PFSK-1 (cell line): ENCODE measurements around the gene CDKL1.

Experiments used
- FOXP2 ChIP-seq: optimal IDR thresholded peaks from 2 replicates; pipeline ENCODE3; 2011; ENCODE audit warnings: borderline replicate concordance, control low read depth, inconsistent platforms; ENCODE audit not compliant: insufficient read depth; ENCODE audit errors: extremely low read length, extremely low read depth
- POLR2AphosphoS5 ChIP-seq: IDR thresholded peaks from 2 replicates; pipeline ENCODE4 v1.6.1; 2012; ENCODE audit warnings: low read depth, mild to moderate bottlenecking, control low read depth, low read length, moderate library complexity
- SIN3A ChIP-seq: IDR thresholded peaks from 2 replicates; pipeline ENCODE4 v1.6.1; 2012; ENCODE audit warnings: mild to moderate bottlenecking, low read length, moderate library complexity, borderline replicate concordance; ENCODE audit not compliant: insufficient read depth
- TAF1 ChIP-seq: IDR thresholded peaks from 2 replicates; pipeline ENCODE4 v1.6.1; 2012; ENCODE audit warnings: low read length, control low read depth, borderline replicate concordance; ENCODE audit not compliant: insufficient read depth

- TF ChIP-seq SIN3A = no peak
- no peak for TF ChIP-seq TAF1
- TF ChIP-seq POLR2AphosphoS5 = no peak
- TF ChIP-seq FOXP2 = peak; percentile 17
These were observed 54.2 kb downstream of the CDKL1 start for GRCh38 chr14:50342221-50343078.
